Measurements from ENCODE around the gene CUX1.

The CUX1 gene

GRCh38 chr7:102107474-102108104, 290.2 kb downstream of the CUX1 start:
- no peaks in the 10 kb centered on the region for H3K4me1 Mint-ChIP-seq (ENCODE audit: low read depth in 2 of 2)
- H3K36me3 Mint-ChIP-seq (ENCODE audit: insufficient read depth) = peaks cover 30% of the 10 kb centered on the region
- DNase-seq = no peak
- no peak overlapping the region for H3K4me3 Mint-ChIP-seq
- H3K27me3 Mint-ChIP-seq = no peaks in the 10 kb centered on the region
- H3K9me3 Mint-ChIP-seq = no peaks in the 10 kb centered on the region
- no peak overlapping the region for H3K27ac Mint-ChIP-seq
- ATAC-seq (replicated peaks) = no peak

GRCh38 chr7:102111061-102112041, 293.9 kb downstream of the CUX1 start:
- Mint-ChIP-seq H3K9me3 (no peaks in the 10 kb centered on the region), H3K27ac (no peak overlapping the region), H3K4me1 (ENCODE audit: low read depth in 2 of 2) (no peaks in the 10 kb centered on the region), H3K4me3 (no peak overlapping the region), H3K36me3 (ENCODE audit: insufficient read depth) (peaks cover 38% of the 10 kb centered on the region), H3K27me3 (no peaks in the 10 kb centered on the region)
- DNase-seq = no peak
- ATAC-seq (replicated peaks) = no peak

GRCh38 chr7:102115181-102115580, 297.8 kb downstream of the CUX1 start:
- no peaks in the 10 kb centered on the region for H3K27me3 Mint-ChIP-seq
- DNase-seq (no peak), ATAC-seq (replicated peaks) (no peak)
- peaks cover 36% of the 10 kb centered on the region for H3K36me3 Mint-ChIP-seq (ENCODE audit: insufficient read depth)
- H3K4me3 Mint-ChIP-seq = no peak overlapping the region
- no peaks in the 10 kb centered on the region for H3K9me3 Mint-ChIP-seq
- H3K4me1 Mint-ChIP-seq (ENCODE audit: low read depth in 2 of 2) = no peaks in the 10 kb centered on the region
- H3K27ac Mint-ChIP-seq = no peak overlapping the region

GRCh38 chr7:102115931-102116330, 298.5 kb downstream of the CUX1 start:
- ATAC-seq (replicated peaks) (no peak), DNase-seq (no peak)
- H3K27me3 Mint-ChIP-seq = no peaks in the 10 kb centered on the region
- H3K27ac Mint-ChIP-seq = no peak overlapping the region
- H3K4me3 Mint-ChIP-seq = no peak overlapping the region
- no peaks in the 10 kb centered on the region for H3K9me3 Mint-ChIP-seq
- peaks cover 39% of the 10 kb centered on the region for H3K36me3 Mint-ChIP-seq (ENCODE audit: insufficient read depth)
- no peaks in the 10 kb centered on the region for H3K4me1 Mint-ChIP-seq (ENCODE audit: low read depth in 2 of 2)

- Mint-ChIP-seq H3K4me3 (no peak overlapping the region), H3K4me1 (ENCODE audit: low read depth in 2 of 2) (peaks cover 4 to 6% of the 10 kb centered on the region in 2 donors), H3K27me3 (no peaks in the 10 kb centered on the region), H3K27ac (no peak overlapping the region), H3K9me3 (no peaks in the 10 kb centered on the region), H3K36me3 (ENCODE audit: insufficient read depth) (peaks cover 31% of the 10 kb centered on the region)
- DNase-seq (no peak), ATAC-seq (replicated peaks) (no peak)
Measured at GRCh38 chr7:102117743-102118142, 300.3 kb downstream of the CUX1 start.

GRCh38 chr7:102119213-102119651, 301.8 kb downstream of the CUX1 start:
- no peaks in the 10 kb centered on the region for H3K27me3 Mint-ChIP-seq
- DNase-seq (no peak), ATAC-seq (replicated peaks) (no peak)
- H3K4me1 Mint-ChIP-seq (ENCODE audit: low read depth in 2 of 2) = peaks cover 4 to 6% of the 10 kb centered on the region in 2 donors
- H3K27ac Mint-ChIP-seq = no peak overlapping the region
- H3K4me3 Mint-ChIP-seq = no peak overlapping the region
- no peaks in the 10 kb centered on the region for H3K9me3 Mint-ChIP-seq
- peaks cover 21% of the 10 kb centered on the region for H3K36me3 Mint-ChIP-seq (ENCODE audit: insufficient read depth)

GRCh38 chr7:102119925-102120324, 302.5 kb downstream of the CUX1 start:
- Mint-ChIP-seq H3K27me3 (no peaks in the 10 kb centered on the region), H3K36me3 (ENCODE audit: insufficient read depth) (peaks cover 23% of the 10 kb centered on the region), H3K4me1 (ENCODE audit: low read depth in 2 of 2) (peaks cover 4 to 6% of the 10 kb centered on the region in 2 donors), H3K9me3 (no peaks in the 10 kb centered on the region), H3K4me3 (no peak overlapping the region), H3K27ac (no peak overlapping the region)
- DNase-seq (no peak), ATAC-seq (replicated peaks) (no peak)

GRCh38 chr7:102120666-102121195, 303.3 kb downstream of the CUX1 start:
- no peaks in the 10 kb centered on the region for H3K9me3 Mint-ChIP-seq
- ATAC-seq (replicated peaks) (no peak), DNase-seq (no peak)
- peaks cover 4 to 6% of the 10 kb centered on the region in 2 donors for H3K4me1 Mint-ChIP-seq (ENCODE audit: low read depth in 2 of 2)
- no peaks in the 10 kb centered on the region for H3K27me3 Mint-ChIP-seq
- H3K4me3 Mint-ChIP-seq = no peak overlapping the region
- peaks cover 21% of the 10 kb centered on the region for H3K36me3 Mint-ChIP-seq (ENCODE audit: insufficient read depth)
- H3K27ac Mint-ChIP-seq = no peak overlapping the region

GRCh38 chr7:102122026-102122425, 304.6 kb downstream of the CUX1 start:
- Mint-ChIP-seq H3K9me3 (no peaks in the 10 kb centered on the region), H3K27me3 (no peaks in the 10 kb centered on the region), H3K4me3 (no peak overlapping the region), H3K36me3 (ENCODE audit: insufficient read depth) (peaks cover 17% of the 10 kb centered on the region), H3K4me1 (ENCODE audit: low read depth in 2 of 2) (peaks cover 4 to 6% of the 10 kb centered on the region in 2 donors), H3K27ac (no peak overlapping the region)
- DNase-seq (no peak), ATAC-seq (replicated peaks) (no peak)

GRCh38 chr7:102125127-102125596, 307.7 kb downstream of the CUX1 start:
- no peaks in the 10 kb centered on the region for H3K27me3 Mint-ChIP-seq
- no peak for DNase-seq
- H3K4me1 Mint-ChIP-seq (ENCODE audit: low read depth in 2 of 2) = peaks cover 4 to 6% of the 10 kb centered on the region in 2 donors
- no peak for ATAC-seq (replicated peaks)
- H3K9me3 Mint-ChIP-seq = no peaks in the 10 kb centered on the region
- H3K27ac Mint-ChIP-seq = no peak overlapping the region
- peaks cover 20% of the 10 kb centered on the region for H3K36me3 Mint-ChIP-seq (ENCODE audit: insufficient read depth)
- H3K4me3 Mint-ChIP-seq = no peak overlapping the region

- H3K27ac Mint-ChIP-seq = no peak overlapping the region
- H3K9me3 Mint-ChIP-seq = no peaks in the 10 kb centered on the region
- DNase-seq (no peak), ATAC-seq (replicated peaks) (no peak)
- no peak overlapping the region for H3K4me3 Mint-ChIP-seq
- H3K27me3 Mint-ChIP-seq = no peaks in the 10 kb centered on the region
- H3K36me3 Mint-ChIP-seq (ENCODE audit: insufficient read depth) = peaks cover 20% of the 10 kb centered on the region
- H3K4me1 Mint-ChIP-seq (ENCODE audit: low read depth in 2 of 2) = no peaks in the 10 kb centered on the region
Measured at GRCh38 chr7:102128303-102128702, 310.9 kb downstream of the CUX1 start.

- no peak overlapping the region for H3K27ac Mint-ChIP-seq
- H3K4me1 Mint-ChIP-seq (ENCODE audit: low read depth in 2 of 2) = no peaks in the 10 kb centered on the region
- DNase-seq (no peak), ATAC-seq (replicated peaks) (no peak)
- no peaks in the 10 kb centered on the region for H3K27me3 Mint-ChIP-seq
- H3K4me3 Mint-ChIP-seq = no peak overlapping the region
- H3K9me3 Mint-ChIP-seq = no peaks in the 10 kb centered on the region
- H3K36me3 Mint-ChIP-seq (ENCODE audit: insufficient read depth) = peaks cover 15% of the 10 kb centered on the region
Measured at GRCh38 chr7:102129636-102130370, 312.4 kb downstream of the CUX1 start.

- Mint-ChIP-seq H3K27ac (no peak overlapping the region), H3K36me3 (ENCODE audit: insufficient read depth) (peaks cover 7% of the 10 kb centered on the region), H3K4me3 (no peak overlapping the region), H3K4me1 (ENCODE audit: low read depth in 2 of 2) (no peaks in the 10 kb centered on the region), H3K27me3 (no peaks in the 10 kb centered on the region), H3K9me3 (no peaks in the 10 kb centered on the region)
- ATAC-seq (replicated peaks) (no peak), DNase-seq (no peak)
Measured at GRCh38 chr7:102132209-102132752, 314.9 kb downstream of the CUX1 start.

Data from effector memory CD8-positive, alpha-beta T cell (primary cell).